Ishikawa (cell line): ENCODE data around the gene GPR25.

Source experiments
- TF ChIP-seq, protein P1 (sequence below): IDR thresholded peaks from 2 replicates; pipeline ENCODE4 v1.6.1; 2012; ENCODE audit warnings: low read depth, mild to moderate bottlenecking
- TF ChIP-seq, protein P2 (sequence below): IDR thresholded peaks from 2 replicates; pipeline ENCODE4 v1.6.1; 2012

DNA sequence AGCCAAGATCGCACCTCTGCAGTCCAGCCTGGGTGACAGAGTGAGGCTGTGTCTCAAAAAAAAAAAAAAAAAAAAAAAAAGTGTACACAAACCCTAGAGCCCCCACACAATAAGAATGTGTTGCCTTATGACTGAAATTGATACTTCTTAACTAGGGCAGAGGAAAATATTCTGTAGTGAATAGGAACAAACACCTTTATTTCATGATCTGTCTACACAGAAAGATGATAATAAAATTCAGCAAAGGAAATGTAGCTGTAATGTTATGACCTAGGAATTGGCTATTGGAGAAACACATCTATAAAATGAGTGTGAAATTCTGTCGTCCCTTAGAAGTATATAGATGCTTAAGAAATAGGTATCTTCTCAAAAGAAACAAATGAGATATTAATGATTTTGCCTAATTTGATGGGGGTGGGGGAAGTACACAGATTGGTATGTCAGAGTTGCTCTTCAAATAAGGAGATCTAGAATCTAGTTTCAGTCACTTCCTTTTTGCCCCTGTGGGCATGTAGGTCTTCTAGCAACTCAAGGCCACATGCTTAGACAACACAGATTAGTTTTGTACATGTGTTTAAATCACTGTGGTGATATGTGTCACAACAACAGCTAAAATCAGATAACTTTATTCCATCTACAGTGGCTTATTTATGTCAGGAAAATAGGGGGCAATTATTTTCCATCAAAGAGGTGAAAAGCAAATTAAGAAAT, 10.7 kb upstream of the GPR25 start:
- TF ChIP-seq, protein P1, sequence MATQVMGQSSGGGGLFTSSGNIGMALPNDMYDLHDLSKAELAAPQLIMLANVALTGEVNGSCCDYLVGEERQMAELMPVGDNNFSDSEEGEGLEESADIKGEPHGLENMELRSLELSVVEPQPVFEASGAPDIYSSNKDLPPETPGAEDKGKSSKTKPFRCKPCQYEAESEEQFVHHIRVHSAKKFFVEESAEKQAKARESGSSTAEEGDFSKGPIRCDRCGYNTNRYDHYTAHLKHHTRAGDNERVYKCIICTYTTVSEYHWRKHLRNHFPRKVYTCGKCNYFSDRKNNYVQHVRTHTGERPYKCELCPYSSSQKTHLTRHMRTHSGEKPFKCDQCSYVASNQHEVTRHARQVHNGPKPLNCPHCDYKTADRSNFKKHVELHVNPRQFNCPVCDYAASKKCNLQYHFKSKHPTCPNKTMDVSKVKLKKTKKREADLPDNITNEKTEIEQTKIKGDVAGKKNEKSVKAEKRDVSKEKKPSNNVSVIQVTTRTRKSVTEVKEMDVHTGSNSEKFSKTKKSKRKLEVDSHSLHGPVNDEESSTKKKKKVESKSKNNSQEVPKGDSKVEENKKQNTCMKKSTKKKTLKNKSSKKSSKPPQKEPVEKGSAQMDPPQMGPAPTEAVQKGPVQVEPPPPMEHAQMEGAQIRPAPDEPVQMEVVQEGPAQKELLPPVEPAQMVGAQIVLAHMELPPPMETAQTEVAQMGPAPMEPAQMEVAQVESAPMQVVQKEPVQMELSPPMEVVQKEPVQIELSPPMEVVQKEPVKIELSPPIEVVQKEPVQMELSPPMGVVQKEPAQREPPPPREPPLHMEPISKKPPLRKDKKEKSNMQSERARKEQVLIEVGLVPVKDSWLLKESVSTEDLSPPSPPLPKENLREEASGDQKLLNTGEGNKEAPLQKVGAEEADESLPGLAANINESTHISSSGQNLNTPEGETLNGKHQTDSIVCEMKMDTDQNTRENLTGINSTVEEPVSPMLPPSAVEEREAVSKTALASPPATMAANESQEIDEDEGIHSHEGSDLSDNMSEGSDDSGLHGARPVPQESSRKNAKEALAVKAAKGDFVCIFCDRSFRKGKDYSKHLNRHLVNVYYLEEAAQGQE, result no peak
- TF ChIP-seq, protein P2, sequence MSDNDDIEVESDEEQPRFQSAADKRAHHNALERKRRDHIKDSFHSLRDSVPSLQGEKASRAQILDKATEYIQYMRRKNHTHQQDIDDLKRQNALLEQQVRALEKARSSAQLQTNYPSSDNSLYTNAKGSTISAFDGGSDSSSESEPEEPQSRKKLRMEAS, result no peak
